IPS-NIHi7 (cell line): ENCODE measurements around the gene INHBB.
"Not testable (repeated sequence)": the region's sequence is repeated elsewhere in the genome, so short reads cannot be mapped to it uniquely, and the experiment has no call there.

Experiments used
- DNase-seq: peaks from one replicate; pipeline ENCODE4 v3.0.0; 2012; ENCODE audit warnings: mixed read lengths; ENCODE audit errors: extremely low spot score

The INHBB gene

DNA sequence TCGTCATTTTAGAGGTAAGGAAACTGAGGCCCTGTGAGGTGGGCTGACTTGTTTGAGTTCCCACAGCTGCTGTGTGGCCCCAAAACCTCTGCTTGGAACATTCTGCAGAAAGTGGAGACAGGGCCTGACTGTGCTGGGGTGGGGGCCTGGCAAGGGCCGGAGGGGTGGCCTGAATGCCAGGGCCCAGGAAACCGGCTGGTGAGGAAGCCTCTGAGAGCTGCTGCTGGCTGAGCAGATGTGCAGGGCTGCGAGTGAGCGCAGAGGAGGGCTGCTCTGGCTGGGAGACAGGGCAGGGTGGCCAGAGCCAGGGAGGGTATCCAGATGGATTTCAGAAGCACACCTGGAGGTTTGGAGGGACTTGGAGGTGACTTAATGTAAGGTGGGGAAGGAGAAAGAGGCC, 29.9 kb upstream of the INHBB start:
- no peak for DNase-seq

DNA sequence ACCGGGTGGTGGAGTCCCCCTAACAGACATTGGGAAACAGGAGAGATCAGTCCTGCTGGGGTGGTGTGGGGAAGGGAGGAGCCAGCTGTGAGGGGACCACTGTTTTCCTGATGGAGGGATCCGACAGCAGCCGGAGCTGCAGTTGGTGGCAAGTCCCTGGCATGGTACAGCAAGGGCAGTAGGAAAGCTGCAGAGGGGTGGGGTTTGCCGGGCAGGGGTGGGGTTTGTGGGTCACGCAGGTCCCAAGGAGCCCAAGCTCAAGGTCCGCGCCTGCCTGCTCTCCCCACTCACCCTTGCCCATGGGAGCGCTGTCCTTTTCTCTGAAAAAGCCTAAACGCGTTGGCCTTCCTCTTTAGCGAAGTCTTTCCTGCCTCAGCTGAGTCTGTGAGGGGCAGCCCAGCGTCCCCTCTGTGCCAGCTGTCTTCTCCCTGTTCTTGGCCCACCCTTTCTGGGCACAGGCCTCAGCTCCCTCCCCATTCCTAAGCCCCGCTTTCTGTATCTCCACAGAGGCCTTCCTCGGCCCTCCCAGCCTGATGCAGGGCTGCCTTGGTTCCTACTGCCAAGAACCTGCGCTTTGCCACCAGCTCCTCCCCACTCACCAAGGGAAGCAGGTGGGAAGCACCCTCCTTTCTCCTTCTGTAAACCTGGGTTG, 29.3 kb upstream of the INHBB start:
- no peak for DNase-seq

- no peak for DNase-seq
Observed at GRCh38 chr2:120317180-120317533, 28.8 kb upstream of the INHBB start.

DNA sequence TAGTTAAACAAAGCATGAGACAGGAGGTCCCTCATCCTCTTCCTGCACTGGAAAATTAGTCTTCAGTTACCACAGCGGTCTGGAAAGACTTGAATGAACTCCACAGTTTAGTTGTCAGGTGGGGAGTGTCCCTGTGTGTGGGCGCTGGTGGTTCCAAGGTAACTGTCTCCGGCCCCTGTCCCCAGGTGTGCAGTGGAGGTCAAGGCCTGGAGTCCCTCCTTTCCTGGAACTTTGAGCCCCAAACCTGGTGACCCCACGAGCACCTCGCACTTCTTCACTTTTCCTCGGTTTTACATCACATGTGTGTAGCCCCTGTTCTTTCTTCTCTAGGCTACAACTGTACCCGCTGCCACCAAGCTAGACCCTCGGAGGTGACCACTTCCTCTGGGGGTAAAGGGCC, 28.0 kb upstream of the INHBB start:
- DNase-seq = no peak

DNA sequence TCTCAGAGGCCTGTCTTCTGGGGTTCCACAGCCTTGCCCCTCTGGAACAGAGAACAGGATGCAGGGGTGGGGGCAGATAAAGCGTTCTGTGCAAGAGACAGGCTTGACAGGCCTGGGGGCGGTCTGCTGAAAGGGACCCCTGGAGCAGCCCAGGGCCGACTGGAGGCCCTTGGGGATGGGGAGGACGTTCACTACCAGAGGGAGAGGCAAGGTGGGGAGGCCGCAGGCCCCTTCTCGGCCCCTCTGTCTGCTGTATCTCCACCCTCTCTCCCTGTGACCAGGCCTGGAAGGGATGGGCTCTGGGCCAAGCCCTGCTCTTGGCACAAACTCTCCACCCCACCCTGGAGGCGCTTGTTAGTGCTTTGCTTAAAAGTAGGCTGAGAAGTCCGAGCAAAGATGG, 27.3 kb upstream of the INHBB start:
- no peak for DNase-seq

GRCh38 chr2:120319123-120319522, 26.8 kb upstream of the INHBB start:
- DNase-seq = no peak

DNA sequence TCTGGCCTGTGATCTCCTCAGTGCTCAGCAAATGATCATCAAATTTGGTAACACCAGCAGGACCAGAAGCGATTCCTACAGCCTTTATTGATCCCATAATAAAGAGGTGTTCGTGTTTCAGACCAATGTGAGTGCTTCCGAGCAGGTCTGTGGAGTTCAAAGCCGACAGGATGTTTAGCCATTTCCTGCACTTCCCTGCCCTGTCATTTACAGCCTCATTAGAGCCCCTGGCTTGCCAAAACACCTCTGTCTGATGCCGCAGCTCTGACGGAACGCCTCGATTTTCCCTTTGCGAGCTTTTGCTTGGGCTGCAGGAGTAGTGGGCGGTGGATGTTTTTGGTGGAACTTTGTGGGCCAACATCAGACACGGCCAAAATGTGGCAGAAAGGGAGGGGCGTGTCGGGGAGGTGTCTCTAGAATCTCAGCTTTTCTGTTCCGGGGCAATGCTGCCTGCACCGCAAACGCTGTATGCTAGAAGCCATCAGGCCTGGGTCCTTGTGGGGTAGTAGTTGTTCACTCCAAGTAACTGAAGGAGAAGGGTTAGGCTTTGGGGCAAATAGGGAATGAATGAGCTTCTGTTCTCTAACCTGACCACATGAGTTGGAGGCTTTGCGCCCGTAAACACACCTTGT, 26.1 kb upstream of the INHBB start:
- DNase-seq = no peak

DNA sequence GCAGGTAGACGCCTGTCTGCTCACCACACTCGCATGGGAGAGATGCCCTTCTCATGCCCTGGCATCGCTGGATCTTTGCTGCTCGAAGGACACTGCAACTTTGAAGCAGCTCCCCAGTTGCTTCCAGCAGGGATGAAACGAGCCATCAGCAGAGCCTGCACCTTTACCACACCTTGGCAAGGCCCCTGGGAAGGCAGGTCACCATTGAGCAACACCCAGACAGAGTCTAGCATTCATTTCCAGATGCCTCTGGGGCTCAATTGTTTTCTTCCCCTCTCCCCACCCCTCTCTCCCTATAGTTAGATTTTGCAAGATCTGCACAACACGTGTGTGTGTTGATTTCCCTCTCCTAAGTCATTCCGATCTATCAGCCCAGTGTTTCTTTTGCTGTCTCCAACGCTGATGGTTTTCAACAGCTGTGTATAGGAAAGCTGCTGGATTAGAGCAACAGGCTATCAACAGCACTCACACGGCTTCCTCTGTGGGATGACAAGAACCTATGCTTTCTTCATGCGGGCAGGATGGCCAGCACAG, 25.6 kb upstream of the INHBB start:
- no peak for DNase-seq

GRCh38 chr2:120320887-120321556, 24.9 kb upstream of the INHBB start:
- DNase-seq = not testable (repeated sequence)

DNA sequence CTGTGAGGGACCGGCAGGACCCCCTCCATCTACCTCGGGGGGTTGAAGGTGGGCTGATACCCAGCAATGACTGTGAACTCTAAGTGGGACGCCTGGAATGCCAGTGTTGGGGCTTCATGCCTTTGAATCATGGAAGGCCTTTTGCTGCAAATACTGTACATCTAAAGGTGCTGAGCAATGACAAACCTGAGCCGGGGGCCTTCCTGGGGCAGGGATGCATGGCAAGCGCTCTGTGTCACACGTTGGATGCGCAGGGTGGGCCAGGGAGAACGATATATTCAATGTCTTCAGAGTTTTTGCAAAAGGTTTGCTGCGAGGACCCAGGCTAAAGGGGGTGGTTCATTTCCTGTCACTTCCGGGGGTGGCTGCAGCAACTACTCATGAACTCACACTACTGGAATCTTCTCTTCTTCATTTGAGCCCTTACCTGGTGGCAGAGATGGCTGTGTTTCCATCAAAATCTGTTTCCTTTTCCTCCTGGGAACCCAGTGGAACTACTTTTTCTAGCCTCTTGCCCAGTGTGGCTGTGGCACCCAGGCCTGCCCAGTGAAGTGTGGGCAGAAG, 24.1 kb upstream of the INHBB start:
- no peak for DNase-seq

GRCh38 chr2:120322329-120322728, 23.6 kb upstream of the INHBB start:
- no peak for DNase-seq

DNA sequence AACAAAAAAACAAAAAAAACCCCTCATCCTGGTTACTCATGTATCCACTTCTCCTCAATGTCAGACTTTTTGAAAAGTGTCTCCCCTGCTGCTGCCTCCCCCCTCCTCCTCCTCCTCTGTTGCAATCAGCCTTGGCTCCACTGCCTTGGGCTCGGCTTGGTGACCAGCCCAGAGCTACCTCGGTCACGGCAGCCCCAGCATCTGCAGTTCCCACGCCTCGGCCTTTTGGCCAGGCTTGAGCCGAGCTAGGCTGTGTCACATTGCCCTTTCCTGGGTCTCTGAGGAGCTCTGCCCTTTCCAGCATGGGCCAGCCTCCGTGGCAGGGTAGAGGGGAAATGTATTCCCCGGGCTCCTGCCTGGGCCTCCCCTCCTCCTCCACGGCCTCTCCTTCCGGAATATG, 22.7 kb upstream of the INHBB start:
- no peak for DNase-seq

GRCh38 chr2:120323807-120324399, 22.0 kb upstream of the INHBB start:
- no peak for DNase-seq

GRCh38 chr2:120324933-120325332, 21.0 kb upstream of the INHBB start:
- DNase-seq = no peak

- DNase-seq = no peak
Observed at GRCh38 chr2:120326066-120326465, 19.9 kb upstream of the INHBB start.

- no peak for DNase-seq
Observed at GRCh38 chr2:120330946-120331822, 14.8 kb upstream of the INHBB start.

GRCh38 chr2:120331903-120332302, 14.0 kb upstream of the INHBB start:
- DNase-seq = no peak

DNA sequence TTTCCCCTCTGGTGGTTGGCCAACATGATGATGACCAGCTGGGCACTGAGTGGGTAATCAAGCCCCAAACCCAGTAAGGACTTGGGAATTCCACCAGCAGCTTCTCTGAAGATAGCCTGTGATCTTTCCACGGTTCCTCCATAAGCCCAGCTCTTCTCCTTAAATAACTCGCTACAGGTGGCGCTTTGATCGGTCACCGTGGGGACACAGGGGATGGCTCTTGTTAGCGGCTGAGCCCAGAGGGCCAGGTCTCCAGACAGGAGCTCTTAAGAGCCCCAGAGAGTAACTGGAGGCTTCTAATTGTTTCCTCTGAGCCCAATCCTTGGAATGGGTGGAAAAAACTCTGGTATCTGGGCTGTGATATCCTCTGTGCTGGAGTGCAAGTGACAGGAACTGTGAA, 13.6 kb upstream of the INHBB start:
- DNase-seq = no peak

DNA sequence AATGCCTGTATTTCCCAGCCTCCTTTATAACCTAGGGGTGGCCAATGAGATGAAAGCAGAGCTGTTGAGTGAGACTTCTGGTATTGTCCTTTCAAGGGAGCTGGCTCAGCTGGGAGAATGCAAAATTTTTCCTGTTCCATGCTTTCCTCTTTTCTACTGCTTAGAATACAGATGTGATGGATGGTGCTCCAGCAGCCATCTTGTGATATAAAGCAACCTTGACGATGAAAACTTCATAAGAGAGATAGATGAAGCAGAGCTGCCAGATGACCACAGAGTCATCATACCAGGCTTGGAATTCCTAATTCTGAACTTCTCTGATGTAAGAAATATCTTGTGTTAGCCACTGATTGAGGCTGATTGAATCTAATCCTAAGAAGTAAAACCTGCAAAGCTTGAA, 11.9 kb upstream of the INHBB start:
- DNase-seq = no peak

DNA sequence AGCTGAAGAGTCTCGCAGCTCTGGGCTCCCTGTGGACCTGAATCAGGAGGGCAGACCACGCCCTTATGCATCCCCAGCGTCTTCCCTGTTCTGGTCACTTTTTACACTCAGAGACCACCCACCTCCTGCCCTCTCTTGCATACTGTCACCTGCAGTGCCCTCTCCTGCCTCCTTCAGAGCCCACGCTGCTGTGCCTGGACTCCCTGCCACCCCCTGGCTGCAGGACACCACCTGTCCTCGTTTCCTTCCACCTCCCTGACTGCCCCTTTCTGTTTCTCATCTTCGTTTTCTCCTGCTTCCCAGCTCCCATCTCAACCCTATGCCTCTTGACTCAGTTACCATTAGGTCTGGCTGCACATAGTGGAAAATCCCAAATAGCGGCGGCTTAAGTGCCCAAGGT, 9.2 kb upstream of the INHBB start:
- no peak for DNase-seq

DNA sequence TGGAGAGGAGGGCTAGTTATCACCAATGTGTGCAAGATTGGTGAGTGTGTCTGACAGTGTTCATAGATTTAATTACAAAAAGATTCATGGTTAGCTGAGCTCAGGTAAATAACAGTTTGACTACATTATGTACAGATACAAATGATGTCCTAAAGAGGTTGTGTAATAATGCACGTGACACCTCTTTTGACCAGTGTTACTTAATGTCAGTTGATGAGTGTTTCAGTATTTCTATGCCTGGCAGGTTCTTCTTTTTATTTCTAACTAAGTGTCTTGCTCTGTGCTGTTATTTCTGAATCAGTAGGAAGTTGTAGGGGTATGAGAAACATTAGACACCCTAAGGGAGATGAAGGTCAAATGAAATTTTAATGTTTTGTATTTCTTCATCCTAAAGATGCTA, 7.9 kb upstream of the INHBB start:
- no peak for DNase-seq
